ENCODE results near the gene BTN2A1.
A peak's percentile ranks its signal among the peaks of the same experiment; 100 is the strongest.
"Not testable (repeated sequence)": the region's sequence is repeated elsewhere in the genome, so short reads cannot be mapped to it uniquely, and the experiment has no call there.

Gene BTN2A1

DNA sequence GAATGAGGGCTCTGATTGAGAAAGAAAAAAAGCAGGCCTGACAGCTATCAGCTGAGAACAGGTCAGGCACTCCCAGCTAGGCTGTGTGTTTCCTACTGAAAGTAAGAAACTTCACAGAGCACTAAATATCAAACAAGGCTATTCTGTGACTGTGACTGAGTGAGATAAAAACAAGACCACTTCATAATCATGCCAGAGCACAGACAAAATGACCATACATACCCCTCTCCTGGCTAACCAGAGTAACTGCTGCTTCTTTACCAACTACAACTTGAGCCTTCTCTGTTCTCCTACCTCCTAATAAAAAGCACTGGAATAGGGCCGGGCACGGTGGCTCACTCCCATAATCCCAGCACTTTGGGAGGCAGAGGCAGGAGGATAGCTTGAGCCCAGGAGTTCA is 35.5 kb downstream of the BTN2A1 start:
- DNase-seq (ENCODE audit: low read depth) = no peak

DNA sequence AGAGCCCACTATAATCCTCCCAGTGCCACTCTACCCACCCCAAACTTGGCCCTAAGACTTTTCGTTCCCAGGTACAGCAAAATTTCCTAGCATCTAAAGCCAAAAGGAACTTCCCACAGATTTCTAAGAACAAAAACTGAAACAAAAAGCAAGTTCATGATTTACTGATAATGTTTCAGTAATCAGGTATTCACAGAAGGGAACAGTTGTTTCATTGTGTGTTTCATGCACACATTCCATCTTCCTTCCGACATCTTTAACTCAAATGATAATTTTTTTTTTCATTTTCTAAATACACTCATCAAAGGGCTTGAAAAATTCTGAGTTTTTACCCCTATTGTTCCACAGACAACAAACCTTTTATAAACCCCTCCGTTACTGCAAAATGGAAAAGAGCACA is 36.4 kb downstream of the BTN2A1 start:
- DNase-seq (ENCODE audit: low read depth) = no peak

DNA sequence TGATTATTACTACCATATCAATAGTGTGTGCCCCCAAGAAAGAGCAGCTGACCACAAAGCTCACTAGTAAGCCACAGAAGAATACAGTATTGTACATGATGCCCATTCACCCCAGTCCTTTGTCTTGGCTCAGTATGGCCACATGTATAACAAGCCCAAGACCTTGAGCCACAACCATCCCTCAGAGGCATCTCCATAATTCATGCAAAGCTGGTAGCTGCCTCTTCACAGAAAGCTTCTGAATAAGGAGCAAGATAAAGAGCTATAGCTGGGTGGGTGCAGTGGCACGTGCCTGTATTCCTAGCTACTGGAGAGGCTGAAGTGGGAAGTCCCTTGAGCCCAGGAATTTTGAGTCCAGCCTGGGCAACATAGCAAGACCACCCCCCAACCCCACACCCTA is 37.5 kb downstream of the BTN2A1 start:
- no peak for DNase-seq (ENCODE audit: low read depth)

DNA sequence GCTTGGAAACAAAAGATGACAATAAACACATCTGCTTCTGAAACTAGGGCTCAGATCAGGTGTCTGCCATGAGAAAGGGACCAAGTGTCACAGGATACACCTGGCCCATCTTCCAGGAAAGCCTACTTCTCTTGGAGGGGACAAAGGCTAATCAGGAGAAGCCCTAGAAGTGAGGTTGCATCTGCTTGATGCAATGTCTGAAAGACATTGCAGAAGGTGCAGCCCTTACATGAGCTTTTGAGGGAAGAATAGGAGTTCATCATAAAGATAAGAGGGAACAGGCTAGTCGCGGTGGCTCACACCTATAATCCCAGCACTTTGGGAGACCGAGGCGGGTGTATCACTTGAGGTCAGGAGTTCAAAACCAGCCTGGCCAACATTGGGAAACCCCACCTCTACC is 39.9 kb downstream of the BTN2A1 start:
- DNase-seq (ENCODE audit: low read depth) = no peak

DNA sequence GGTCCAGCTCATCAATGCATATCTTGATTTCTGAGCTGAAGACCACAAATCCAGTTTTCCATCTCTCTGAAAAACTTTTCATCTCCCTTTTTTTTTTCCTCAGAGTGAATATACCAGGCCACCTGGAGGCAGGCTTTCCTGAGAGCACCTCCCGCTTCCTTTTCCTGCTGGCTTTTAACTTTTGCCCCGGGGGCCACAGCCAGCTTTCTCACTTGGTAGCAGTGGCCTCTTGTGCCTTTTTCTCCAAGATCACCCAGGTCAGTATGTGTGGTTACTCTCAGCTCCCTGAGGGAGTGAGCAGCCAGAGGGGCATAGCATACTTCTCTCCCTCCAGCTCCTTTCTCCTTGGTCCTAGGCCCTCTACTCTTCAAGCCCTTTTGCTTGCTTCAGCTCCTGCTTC is 42.3 kb downstream of the BTN2A1 start, which contains the start of gene BTN1A1:
Gene BTN1A1 (plus strand): TSS at position 202 of the 400 bp plus-strand sequence. CDS start 984 bp downstream, outside the sequence.
- no peak for DNase-seq (ENCODE audit: low read depth)

DNA sequence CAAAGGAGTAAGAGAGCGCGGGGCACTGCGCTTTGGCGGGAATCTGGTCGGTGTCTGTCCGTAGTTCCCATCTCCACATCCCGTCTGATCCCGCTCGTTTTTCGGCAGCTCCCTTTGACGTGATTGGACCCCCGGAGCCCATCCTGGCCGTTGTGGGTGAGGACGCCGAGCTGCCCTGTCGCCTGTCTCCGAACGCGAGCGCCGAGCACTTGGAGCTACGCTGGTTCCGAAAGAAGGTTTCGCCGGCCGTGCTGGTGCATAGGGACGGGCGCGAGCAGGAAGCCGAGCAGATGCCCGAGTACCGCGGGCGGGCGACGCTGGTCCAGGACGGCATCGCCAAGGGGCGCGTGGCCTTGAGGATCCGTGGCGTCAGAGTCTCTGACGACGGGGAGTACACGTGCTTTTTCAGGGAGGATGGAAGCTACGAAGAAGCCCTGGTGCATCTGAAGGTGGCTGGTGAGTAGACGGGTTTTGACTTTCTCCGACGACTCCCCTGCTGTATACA is 43.8 kb downstream of the BTN2A1 start:
- peak; percentile 20 for DNase-seq (ENCODE audit: low read depth)

DNA sequence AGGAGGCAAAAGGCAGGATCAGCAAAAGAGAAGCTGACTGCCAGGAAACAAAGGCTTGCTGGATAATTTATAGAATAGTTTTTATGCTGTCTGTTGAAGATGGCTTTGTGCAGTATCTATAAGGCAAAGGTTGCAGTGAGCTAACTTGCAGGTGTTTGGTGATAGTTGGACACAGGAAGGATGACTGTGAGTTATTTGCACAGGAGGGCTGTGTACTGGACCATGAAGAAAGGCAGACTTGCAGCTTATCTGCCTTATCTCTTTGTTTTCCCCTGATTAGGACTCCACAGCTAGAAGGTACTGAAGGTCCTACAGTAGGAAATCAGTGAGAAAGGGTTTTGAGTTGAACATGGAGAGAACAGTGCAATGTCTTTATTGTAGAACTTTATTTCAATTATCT is 44.4 kb downstream of the BTN2A1 start:
- DNase-seq (ENCODE audit: low read depth) = no peak

DNA sequence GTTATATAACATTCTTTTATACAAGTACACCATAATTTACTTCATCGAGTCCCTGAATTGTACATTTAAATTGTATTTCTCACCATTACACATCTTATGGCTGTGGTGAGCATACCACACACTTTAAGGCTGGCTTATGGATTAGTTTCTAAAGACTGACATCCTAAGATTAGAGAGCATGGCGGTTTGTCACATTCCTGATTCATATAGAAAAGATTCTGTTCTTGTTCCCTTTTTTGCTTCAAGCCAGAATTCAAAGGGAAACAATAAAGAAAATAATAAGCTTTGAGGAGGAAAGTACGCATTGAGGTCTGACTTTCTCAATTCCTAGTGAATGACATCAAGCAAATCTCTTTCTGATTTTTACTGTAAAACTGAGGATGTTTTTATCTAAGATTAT is 44.9 kb downstream of the BTN2A1 start:
- no peak for DNase-seq (ENCODE audit: low read depth)

DNA sequence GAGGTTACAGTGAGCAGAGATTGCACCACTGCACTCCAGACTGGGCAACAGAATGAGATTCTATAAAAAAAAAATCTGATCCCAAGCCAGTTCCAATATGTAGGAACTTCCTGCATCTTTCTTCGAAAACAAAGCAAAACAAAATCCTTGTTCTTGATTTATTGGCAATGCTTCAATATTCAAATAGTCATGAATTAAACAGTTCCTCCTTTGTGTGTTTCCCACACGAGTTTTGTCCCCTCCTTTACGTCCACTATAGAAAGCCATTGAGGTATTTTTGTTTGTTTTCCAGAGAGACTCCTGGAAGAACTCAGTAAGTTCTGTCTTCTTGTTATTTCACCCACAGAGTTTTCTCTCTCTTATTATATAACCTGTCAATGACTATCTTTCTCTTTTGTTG is 49.9 kb downstream of the BTN2A1 start:
- DNase-seq (ENCODE audit: low read depth) = no peak

DNA sequence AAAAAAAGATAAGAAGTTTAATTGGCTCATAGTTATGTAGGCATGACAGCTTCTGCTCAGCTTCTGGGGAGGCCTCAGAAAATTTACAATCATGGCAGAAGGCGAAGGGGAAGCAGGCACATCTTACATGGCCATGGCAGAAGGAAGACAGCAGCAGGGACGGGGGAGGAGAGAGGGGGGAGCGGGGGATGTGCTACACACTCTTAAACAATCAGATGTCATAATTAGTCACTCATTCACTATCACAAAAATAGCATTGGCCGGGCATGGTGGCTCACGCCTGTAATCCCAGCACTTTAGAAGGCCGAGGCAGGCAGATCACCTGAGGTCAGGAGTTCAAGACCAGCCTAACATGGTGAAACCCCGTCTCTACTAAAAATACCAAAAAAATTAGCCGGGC is 53.3 kb downstream of the BTN2A1 start:
- DNase-seq (ENCODE audit: low read depth) = not testable (repeated sequence)

DNA sequence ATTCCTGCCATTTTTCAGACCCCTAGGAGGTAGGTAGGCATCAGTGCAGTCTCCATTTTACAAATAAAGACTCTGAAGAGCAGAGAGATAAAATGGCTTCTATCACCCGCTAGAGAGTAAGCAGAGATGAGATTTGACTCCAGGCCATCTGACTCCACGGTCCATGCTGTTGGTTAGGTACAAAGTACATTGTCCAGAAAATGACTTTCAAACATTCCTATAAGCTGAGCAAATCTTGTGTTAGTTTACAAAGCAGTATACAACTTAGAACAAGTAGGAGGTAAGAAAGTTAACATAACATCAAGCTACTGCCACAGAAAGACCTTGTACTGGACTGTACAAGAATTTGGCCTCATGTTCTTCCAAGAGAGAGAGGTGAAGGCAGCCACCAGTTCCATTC is 57.2 kb downstream of the BTN2A1 start:
- no peak for DNase-seq (ENCODE audit: low read depth)

DNA sequence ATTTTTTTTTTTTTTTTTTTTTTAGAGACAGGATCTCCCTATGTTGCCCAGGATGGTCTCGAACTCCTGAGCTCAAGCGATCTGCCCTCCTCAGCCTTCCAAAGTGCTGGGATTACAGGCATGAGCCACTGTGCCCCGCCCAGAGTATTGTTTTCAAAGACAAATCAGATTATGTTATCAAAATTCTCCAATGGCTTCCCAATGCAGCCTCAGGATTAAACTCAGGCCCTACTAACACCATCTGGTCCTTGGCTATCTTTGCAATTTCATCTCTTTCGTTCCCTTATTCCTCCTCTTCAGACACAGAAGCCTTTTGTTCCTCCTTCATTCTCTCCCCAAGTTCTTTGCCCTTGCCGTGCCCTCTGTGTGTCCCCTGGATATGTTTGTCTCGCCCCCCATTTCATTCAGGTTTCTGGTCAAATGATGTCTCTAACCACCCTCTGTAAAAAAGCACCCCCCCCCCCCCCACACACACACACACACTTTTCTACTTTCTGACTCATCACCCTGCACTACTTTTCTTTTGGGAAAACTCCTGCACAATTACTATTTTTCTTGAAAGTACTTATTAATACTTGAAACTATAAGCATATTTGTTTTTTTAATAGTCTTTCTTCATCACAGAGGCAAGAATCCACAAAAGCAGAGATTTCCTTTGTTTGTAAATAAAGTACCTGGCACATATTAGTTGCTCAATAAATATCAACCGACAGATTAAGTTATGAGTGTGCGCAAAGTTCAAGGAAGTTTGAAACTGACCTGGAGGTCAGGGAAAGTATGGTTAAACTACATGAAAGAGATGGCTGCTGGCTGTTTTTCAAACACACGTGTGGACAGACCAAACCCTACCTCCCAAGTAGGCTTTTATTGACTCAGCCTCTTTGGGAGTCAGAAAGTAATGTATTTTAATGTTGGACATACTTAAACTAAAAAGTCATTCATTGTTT is 59.0 kb downstream of the BTN2A1 start:
- no peak for DNase-seq (ENCODE audit: low read depth)

Data from activated T-helper 1 cell treated with Interleukin-2 at 50 U/mL for 16 hours (primary cell).